ENCODE results near the gene MED26. TPM values are rescaled to one million over a fixed set of nuclear protein-coding genes. Genes with fewer than 3 reads are reported as not detected.

MED26 gene
- total RNA-seq, 1 experiment from 2014 or later = 5.5 TPM

DNA sequence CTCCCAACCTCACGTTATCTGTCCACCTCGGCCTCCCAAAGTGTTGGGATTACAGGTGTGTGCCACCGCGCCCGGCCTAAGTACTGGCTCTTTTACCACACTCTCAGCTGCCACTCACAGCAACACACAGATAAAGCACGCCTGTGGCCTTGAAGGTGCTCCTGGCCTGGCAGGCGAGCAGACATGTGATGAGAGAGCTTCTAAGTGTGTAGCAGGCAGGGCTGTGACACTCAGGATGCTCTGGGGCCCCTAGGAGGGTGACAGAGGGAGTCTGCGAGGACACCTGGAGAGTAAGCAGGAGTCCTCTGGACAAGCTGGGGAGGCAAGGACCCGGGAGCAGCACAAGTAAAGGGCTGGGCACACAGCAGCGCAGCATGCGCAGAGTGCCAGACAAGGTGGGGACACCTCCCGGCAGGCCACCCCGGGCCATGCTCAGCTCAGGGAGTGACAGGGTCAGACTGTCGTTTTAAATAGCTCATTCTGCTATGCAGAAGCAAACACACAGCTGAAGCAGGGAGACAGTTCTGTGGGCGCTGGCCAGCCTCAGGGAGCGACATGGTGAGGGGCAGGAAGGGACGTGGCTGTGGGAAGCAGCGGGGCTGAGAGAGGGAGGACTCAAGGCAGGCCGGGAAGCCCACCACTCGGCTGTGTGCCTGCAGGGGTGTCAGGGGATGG, 26.5 kb downstream of the MED26 start:
- in situ Hi-C loops (cut with HindIII; ENCODE audit: low pct_unique_long_range_greater_than_20kb, low sequenced_read_pairs) = no loop called here
- DNase-seq (ENCODE audit: low read depth, low spot score) = no peak

- in situ Hi-C loops (cut with HindIII; ENCODE audit: low pct_unique_long_range_greater_than_20kb, low sequenced_read_pairs) = no loop called here
- DNase-seq (ENCODE audit: low read depth, low spot score) = no peak
Measured at GRCh38 chr19:16600824-16601223, 27.2 kb downstream of the MED26 start.

DNA sequence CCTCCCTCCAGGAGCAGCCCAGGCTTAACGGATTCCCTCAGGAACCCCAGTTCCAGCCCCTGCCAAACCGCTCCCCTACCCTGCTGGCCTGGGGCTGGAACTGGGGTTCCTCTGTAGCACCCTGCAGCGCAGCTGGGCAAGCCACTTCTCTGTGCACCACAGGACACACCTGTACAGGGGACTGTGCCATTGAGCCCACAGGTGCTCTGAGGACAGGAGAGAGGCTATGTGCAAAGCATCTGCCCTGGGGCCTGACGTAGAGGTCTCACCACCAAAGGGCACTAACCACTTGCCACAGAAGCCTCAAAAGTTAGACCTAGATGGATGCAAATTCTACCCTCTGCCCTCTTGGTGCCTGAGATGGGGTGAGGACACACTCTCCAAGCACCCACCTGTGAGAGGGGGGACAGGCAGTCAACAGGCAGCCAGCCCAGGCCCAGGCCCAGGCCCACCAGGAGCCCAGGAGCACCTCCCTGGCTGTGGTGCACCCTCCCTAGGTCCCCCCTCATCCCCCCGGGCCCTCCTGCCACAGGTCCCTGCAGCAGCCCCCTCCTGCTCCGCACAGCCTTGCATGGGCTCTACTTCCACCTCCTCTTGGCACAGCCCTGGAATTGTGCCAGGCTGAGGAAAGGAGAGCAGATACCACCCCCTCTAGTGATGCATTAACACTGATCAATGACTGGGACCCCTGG, 28.2 kb downstream of the MED26 start:
- no peak for DNase-seq (ENCODE audit: low read depth, low spot score)
- in situ Hi-C loops (cut with HindIII; ENCODE audit: low pct_unique_long_range_greater_than_20kb, low sequenced_read_pairs) = no loop called here

DNA sequence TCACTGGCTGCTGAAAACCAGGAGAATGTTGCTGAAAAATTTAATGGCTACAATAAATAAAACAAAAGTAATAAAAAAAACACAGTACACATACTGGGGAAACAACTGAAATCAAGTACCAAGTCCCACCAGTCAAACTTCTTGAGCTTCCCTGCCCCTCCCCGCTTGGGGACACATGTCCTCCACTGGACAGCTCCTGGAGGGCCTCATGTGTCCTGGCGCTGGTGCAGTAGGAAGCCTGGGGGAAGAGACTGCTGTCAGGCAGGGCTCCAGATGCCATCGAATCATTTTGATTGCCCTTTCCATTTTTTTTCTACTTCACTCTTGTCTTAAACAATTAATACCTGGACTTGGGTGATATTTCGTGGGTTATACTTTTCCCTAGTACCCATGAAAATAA, 29.2 kb downstream of the MED26 start:
- DNase-seq (ENCODE audit: low read depth, low spot score) = no peak
- in situ Hi-C loops (cut with HindIII; ENCODE audit: low pct_unique_long_range_greater_than_20kb, low sequenced_read_pairs) = no loop called here

- DNase-seq (ENCODE audit: low read depth, low spot score) = no peak
- in situ Hi-C loops (cut with HindIII; ENCODE audit: low pct_unique_long_range_greater_than_20kb, low sequenced_read_pairs) = no loop called here
Measured at GRCh38 chr19:16596399-16596798, 31.6 kb downstream of the MED26 start.

DNA sequence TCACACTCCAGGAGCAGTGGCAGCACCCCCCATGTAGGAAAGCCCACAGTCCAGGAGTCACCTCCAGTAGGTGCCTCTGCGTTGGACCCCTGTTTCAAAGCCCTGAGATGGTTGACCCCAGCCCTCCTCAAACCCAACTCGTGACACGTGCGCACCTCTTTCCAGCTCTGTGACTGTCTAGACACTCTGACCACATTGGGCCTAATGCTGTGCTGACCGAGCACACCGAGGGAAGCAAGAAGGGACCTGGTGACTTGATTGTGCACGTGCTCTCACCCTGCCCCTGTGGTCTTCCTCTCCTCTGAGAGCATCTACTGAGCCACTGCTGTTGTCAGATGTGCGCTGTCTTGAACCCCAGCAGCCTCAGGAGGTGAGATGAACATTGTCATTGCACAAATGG, 32.9 kb downstream of the MED26 start:
- in situ Hi-C loops (cut with HindIII; ENCODE audit: low pct_unique_long_range_greater_than_20kb, low sequenced_read_pairs) = no loop called here
- DNase-seq (ENCODE audit: low read depth, low spot score) = no peak

DNA sequence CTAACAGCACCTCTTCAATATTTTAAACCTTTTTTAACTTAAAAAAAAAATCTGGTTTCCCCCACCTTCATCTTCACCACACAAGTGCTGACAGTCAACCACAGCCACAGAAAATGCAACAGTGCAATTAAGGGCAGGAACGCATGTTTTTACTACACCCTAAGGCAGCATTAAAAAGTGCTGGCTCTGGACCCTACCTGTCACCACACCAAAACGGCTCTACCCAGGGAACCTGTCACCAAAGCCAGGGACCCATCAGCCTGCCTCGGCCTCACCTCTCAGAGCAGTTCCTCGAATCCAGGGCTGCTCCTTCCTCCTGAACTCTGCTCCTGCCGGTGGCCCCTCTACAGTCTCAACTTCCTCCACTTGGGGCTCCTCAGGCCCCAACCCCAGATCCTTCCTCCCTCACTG, 33.3 kb downstream of the MED26 start:
- in situ Hi-C loops (cut with HindIII; ENCODE audit: low pct_unique_long_range_greater_than_20kb, low sequenced_read_pairs) = no loop called here

DNA sequence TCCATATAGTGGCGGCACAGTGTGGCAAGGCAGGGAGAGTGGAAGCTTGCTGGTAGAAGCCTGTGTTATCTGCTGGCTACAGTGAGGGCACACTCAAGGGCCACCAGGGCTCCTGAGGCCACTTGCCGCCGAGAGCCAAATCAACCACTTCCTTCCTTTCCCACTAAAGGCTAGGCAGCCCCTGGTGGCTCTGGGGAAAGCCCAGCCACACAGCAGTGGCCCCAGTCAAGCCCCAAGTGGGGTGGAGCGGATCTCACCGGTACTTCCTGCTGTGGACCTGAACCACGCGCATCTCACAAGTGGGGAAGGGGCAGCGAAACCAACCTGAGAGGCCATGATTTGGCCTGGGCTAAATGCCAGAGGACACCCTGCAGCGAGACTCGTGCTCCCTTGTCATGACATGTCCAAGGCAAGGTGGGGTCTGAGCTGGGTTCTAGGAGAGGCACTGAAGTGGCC, 33.8 kb downstream of the MED26 start:
- DNase-seq (ENCODE audit: low read depth, low spot score) = no peak
- in situ Hi-C loops (cut with HindIII; ENCODE audit: low pct_unique_long_range_greater_than_20kb, low sequenced_read_pairs) = no loop called here

More for the DNA sequence above, 33.3 kb downstream of the MED26 start:
- DNase-seq (ENCODE audit: low read depth, low spot score) = no peak

- no peak for DNase-seq (ENCODE audit: low read depth, low spot score)
- in situ Hi-C loops (cut with HindIII; ENCODE audit: low pct_unique_long_range_greater_than_20kb, low sequenced_read_pairs) = no loop called here
Measured at GRCh38 chr19:16593181-16593580, 34.8 kb downstream of the MED26 start.

GRCh38 chr19:16591803-16592556, 36.0 kb downstream of the MED26 start:
- in situ Hi-C loops (cut with HindIII; ENCODE audit: low pct_unique_long_range_greater_than_20kb, low sequenced_read_pairs) = no loop called here
- DNase-seq (ENCODE audit: low read depth, low spot score) = no peak

DNA sequence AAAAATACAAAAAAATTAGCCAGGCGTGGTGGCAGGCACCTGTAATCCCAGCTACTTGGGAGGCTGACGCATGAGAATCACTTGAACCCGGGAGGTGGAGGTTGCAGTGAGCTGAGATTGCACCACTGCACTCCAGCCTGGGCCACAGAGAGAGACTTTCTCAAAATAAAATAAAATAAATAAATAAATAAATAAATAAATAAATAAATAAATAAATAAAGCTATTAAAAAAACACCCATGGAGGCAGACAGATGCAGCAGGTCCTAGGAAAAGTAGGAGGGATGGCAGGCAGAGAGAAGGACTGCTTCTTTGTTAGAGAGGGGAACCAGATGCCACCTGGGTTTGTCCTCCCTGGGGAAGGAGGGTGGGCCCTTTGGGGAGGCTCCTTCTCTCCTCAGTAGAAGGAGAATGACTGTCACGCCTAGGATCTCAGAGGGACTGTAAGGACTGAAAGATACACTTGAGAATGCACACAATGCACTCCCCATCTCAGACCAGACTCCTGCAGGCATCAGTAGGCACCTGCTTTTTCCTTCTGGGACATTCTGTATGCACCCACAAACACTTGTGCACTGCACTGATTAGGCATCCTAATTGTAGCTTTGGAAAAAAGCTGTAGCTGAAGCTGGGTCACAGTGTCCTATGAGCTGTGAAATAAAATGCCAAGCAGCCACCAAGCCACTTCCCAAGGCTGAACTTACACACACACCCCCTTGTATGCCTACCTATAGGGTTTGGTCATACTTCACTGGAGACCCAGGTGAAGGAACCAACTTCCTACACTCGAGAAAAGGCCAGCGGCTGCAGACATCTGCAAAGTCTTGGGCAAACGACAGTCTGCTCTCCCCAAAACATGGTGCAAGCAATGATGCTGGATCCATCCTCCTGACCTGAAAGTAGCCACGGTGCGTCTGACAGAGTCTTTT, 36.9 kb downstream of the MED26 start:
- no peak for DNase-seq (ENCODE audit: low read depth, low spot score)
- in situ Hi-C loops (cut with HindIII; ENCODE audit: low pct_unique_long_range_greater_than_20kb, low sequenced_read_pairs) = no loop called here

GRCh38 chr19:16589917-16590316, 38.1 kb downstream of the MED26 start:
- in situ Hi-C loops (cut with HindIII; ENCODE audit: low pct_unique_long_range_greater_than_20kb, low sequenced_read_pairs) = no loop called here
- DNase-seq (ENCODE audit: low read depth, low spot score) = no peak

DNA sequence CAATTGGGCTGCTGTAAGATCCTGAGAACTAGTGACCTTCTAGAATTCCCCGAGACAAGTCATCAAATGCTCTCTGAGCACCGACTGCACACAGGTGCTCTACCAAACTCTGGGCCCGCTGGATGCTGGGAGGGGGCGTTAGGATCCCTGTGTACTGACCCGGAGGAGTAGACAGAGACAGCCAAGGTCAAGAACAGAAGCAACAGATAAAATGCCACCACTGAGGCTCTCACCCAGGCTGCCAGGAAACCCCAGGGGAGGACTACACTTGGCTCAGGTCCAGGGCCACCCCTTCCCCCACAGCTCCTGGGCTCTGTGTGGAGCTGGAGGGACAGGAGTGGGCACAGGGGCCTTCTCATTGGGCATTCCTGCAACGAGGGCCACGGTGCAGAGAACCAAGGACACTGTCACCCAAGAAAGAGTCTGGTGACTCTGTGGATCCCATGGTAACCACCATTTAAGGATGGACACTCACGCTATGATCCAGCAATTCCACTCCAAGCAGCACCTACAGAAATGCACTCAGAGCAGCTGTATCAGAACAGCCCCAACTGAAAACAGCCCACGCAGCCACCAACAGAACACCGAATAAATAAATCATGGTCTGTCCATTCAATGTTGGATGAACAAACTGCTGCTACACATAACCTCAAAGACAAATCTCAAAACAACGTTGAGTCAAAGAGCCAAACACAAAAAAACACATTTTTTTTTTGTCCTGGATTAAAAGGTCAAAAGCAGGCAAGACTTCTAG, 39.0 kb downstream of the MED26 start:
- no peak for DNase-seq (ENCODE audit: low read depth, low spot score)
- in situ Hi-C loops (cut with HindIII; ENCODE audit: low pct_unique_long_range_greater_than_20kb, low sequenced_read_pairs) = no loop called here

DNA sequence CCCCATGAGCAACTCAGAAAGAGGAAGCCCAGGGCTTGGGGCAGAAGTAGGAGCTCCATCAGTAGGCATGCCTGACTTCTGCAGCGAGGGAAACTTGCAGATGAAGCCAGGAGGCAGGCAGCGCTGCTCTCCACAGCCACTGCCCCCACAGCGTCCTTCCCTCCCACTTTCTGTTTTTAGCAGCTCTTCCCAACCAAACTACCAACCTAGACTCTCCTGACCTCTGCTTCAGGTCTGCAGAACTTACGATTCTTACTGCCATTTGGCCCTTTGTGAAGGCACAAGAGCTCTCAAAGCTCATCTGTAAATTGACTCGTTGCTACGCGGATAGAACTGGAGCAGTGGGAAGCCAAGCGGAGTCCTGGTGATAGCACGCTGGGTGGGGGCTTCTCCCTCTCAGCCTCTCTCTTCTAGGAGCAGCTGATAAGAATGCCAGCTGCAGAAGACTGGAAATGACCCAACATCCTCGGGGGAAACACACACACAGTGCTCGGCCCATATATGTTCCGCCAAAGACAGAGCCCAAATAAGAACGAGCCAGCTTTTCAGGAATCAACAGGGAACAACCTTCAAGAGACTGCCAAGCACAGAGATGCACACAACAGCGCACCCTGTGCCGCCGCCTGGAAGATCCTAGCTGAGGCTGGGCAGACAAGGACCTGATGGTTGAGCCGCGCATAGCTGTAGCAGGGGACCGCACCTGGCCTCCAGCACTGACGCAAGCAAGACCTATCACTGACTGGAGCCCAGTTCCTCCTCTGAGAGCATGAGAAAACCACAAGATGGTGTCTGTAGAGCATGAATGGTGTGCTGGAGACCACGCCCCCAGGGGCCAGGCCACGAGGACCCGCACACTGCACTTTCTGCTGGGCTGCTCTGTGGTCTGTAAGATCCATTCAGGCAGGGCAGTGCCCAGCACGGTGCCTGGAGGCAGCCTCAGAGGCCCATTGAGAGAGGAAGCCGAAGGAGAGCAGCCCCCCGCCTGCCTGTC, 39.9 kb downstream of the MED26 start:
- DNase-seq (ENCODE audit: low read depth, low spot score) = peak; percentile 25
- in situ Hi-C loops (cut with HindIII; ENCODE audit: low pct_unique_long_range_greater_than_20kb, low sequenced_read_pairs) = no loop called here

DNA sequence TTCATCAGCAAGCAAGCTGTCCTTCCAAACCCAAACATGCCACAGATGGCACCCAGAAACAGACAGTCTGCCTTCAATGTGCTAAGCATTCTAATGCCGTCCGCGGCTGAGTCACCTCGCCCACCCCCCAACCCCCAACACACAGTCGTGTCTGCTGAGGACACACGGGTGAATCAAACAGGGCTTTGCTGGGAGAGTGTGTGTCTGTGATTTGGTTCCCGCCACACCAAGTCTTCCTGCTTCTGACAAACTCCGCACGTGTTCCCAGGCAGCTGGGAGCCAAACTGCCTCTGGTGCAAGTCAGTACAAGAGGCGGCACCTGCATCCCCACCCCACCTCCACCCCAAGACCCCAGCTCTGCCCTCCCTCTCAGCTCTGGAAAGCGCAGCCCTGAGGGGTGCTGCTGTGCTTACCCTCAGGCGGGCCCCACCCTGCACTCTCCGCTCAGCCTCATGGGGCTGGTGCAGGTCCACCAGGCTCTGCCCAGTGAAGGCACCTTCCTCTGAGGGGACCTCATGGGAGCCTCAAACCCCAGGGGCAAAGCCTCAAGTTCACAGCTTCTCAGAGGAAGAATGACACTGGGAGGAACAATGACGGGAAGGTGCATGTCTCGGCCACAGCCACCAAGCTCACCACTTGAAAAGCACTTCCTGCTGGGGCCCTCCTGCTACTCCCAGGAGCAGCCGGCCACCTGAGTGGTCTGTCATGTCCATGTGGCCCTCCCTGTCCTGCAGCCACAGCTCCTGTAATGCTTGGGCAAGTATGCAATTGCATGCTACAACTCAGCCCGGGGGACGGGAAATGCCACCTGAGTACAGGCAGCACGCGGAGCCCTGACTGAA, 40.8 kb downstream of the MED26 start:
- no peak for DNase-seq (ENCODE audit: low read depth, low spot score)
- in situ Hi-C loops (cut with HindIII; ENCODE audit: low pct_unique_long_range_greater_than_20kb, low sequenced_read_pairs) = no loop called here

Data from SK-MEL-5 (cell line).